CD14-positive monocyte (primary cell): ENCODE data around the gene PIP4K2C. TPM values are rescaled to one million over a fixed set of nuclear protein-coding genes. Genes with fewer than 3 reads are reported as not detected.

Experiments
- DNase-seq, 3 donors: peaks; one replicate each; pipeline ENCODE4 v3.0.0-alpha.2; 2011 to 2022
- H2AFZ ChIP-seq: 2 replicates; pipeline ENCODE4 v1.6.0; 2012; ENCODE audit warnings: mild to moderate bottlenecking, low read depth, low read length, inconsistent platforms; ENCODE audit not compliant: insufficient read depth, poor library complexity, severe bottlenecking
- H3K27ac ChIP-seq, 2 donors: 1 replicate in 1 of 2; 2 replicates in 1 of 2; pipeline ENCODE4 v1.5.1; 2012 to 2013; ENCODE audit warnings: low read length in 2 of 2, control low read depth in 1 of 2, inconsistent platforms in 1 of 2, low read depth in 1 of 2, mild to moderate bottlenecking in 1 of 2
- H3K27me3 ChIP-seq, 2 donors: one replicate each; pipeline versions ENCODE4 v1.6.0 to v1.6.1; 2011 to 2013; ENCODE audit warnings: low read length in 2 of 2; ENCODE audit not compliant: control insufficient read depth in 2 of 2, insufficient read depth in 2 of 2
- H3K36me3 ChIP-seq, 2 donors: replicated peaks in 1 of 2; 1 replicate in 1 of 2; 2 replicates in 1 of 2; pipeline versions ENCODE4 v1.5.1 to v1.6.1; 2012 to 2013; ENCODE audit warnings: low read length in 2 of 2, control low read depth in 1 of 2, inconsistent platforms in 1 of 2, mild to moderate bottlenecking in 1 of 2; ENCODE audit not compliant: insufficient read depth in 2 of 2, control insufficient read depth in 1 of 2
- H3K4me1 ChIP-seq, 2 donors: 1 replicate in 1 of 2; 2 replicates in 1 of 2; pipeline versions ENCODE4 v1.5.1 to v1.6.1; 2012 to 2013; ENCODE audit warnings: low read length in 2 of 2, control low read depth in 1 of 2, inconsistent platforms in 1 of 2, mild to moderate bottlenecking in 1 of 2, moderate library complexity in 1 of 2; ENCODE audit not compliant: insufficient read depth in 2 of 2, control insufficient read depth in 1 of 2
- H3K4me2 ChIP-seq: replicated peaks from 2 replicates; pipeline ENCODE3; 2012; ENCODE audit warnings: low read length, moderate library complexity, mild to moderate bottlenecking; ENCODE audit not compliant: poor library complexity, severe bottlenecking; ENCODE audit errors: extremely low read depth
- H3K4me3 ChIP-seq, 3 experiments: fragments of 200-600 bp in 1 of 3; sonication (generic) in 1 of 3; replicated peaks in 1 of 3; 1 replicate in 2 of 3; 2 replicates in 1 of 3; pipeline ENCODE4 v1.5.1; 2011 to 2013; ENCODE audit warnings: low read length in 3 of 3, mild to moderate bottlenecking in 3 of 3, control low read depth in 2 of 3, low read depth in 2 of 3, inconsistent platforms in 1 of 3, moderate library complexity in 1 of 3
- H3K79me2 ChIP-seq: 2 replicates; pipeline ENCODE4 v1.6.0; 2012; ENCODE audit warnings: mild to moderate bottlenecking, control low read depth, inconsistent platforms, low read length, moderate library complexity; ENCODE audit not compliant: insufficient read depth
- H3K9ac ChIP-seq: 2 replicates; pipeline ENCODE4 v1.6.0; 2017; ENCODE audit warnings: low read length, mild to moderate bottlenecking; ENCODE audit not compliant: insufficient read depth, poor library complexity, severe bottlenecking
- H3K9me3 ChIP-seq, 2 donors: replicated peaks in 1 of 2; 1 replicate in 1 of 2; 2 replicates in 1 of 2; pipeline versions ENCODE4 v1.5.1 to v1.6.1; 2012 to 2013; ENCODE audit warnings: low read length in 2 of 2, control low read depth in 1 of 2; ENCODE audit not compliant: control insufficient read depth in 1 of 2, insufficient read depth in 1 of 2
- H4K20me1 ChIP-seq: 2 replicates; pipeline ENCODE4 v1.6.0; 2012; ENCODE audit warnings: mild to moderate bottlenecking, low read length, control low read depth, moderate library complexity; ENCODE audit not compliant: insufficient read depth
- H3K27ac Mint-ChIP-seq, 7 donors: one replicate each; pipeline ENCODE4 v1.8.0; 2020; ENCODE audit warnings: mild to moderate bottlenecking in 7 of 7, mixed read lengths in 7 of 7, moderate library complexity in 6 of 7, inconsistent platforms in 2 of 7
- H3K27me3 Mint-ChIP-seq, 3 donors: one replicate each; pipeline ENCODE4 v1.8.0; 2021 to 2022; ENCODE audit warnings: low read depth in 3 of 3, mild to moderate bottlenecking in 3 of 3, mixed read lengths in 3 of 3, moderate library complexity in 3 of 3, inconsistent platforms in 1 of 3
- H3K36me3 Mint-ChIP-seq, 2 donors: one replicate each; pipeline ENCODE4 v1.8.0; 2020; ENCODE audit warnings: mixed read lengths in 2 of 2, inconsistent platforms in 1 of 2, mild to moderate bottlenecking in 1 of 2
- H3K4me1 Mint-ChIP-seq: one replicate; pipeline ENCODE4 v1.8.0; 2020; ENCODE audit warnings: mild to moderate bottlenecking, mixed read lengths
- H3K4me3 Mint-ChIP-seq, 2 donors: one replicate each; pipeline ENCODE4 v1.8.0; 2020; ENCODE audit warnings: mild to moderate bottlenecking in 2 of 2, mixed read lengths in 2 of 2, moderate library complexity in 1 of 2
- H3K9me3 Mint-ChIP-seq, 7 donors: one replicate each; pipeline ENCODE4 v1.8.0; 2020 to 2022; ENCODE audit warnings: mixed read lengths in 7 of 7, mild to moderate bottlenecking in 6 of 7, moderate library complexity in 6 of 7, inconsistent platforms in 2 of 7
- CTCF ChIP-seq: fragments of 200-600 bp; IDR thresholded peaks from one replicate; pipeline ENCODE4 v1.8.0; 2022; ENCODE audit warnings: antibody characterized with exemption, mild to moderate bottlenecking
- WGBS: methylation state at CpG from one replicate; pipeline ENCODE4 v1.1.5; 2013; ENCODE audit warnings: missing lambda C conversion rate; ENCODE audit not compliant: insufficient coverage; 5-methylcytosine and 5-hydroxymethylcytosine counted together
- intact Hi-C, 2 donors: fragments of 100-400 bp; cut with micrococcal nuclease; formaldehyde crosslinking; loops; one replicate each; pipeline versions ENCODE4 v1.15.0 to v1.15.1; 2023
- polyA plus RNA-seq, 3 donors: library from polyadenylated mRNA; depleted of rRNA in 1 of 3; unstranded in 2 of 3; stranded (reverse) in 1 of 3; fragments of 300-500 nt in 2 of 3; fragments of >200 nt in 1 of 3; fragmentation: Illumina TruSeq in 2 of 3; gene quantifications; 1 replicate in 2 of 3; 2 replicates in 1 of 3; pipeline ENCODE4 v1.2.3, GENCODE V29; 2012 to 2021

PIP4K2C gene
- polyA plus RNA-seq, 3 donors, result 12.3 to 18.6 (median 16.9) TPM

DNA sequence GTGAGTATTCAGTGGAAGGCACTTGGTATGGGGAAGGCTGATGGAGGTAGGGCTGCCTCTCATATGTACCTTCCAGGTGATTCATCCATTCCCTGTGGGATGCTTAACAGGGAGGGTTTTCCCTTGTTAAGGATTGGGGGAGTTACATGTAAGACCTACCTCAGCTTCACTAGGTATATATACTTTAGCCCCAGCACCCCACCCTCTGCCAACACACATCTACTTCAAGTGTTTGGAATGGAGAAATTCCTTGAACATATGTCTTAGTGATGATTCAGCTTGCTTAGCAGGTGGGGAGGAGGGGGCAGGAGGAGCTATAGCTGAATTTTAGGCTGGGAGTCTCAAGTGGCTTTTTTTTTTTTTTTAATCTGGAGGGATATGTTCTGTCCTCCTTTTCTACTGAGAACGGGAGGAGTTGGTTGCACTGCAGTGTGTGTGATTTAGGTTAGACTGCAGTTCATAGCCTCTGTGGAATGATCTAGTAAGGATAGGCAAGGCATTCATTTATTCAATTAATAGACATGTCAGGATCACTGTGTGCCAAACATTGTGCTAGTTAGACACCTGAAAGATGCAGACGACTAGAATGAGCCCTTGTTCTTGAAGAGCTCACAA is 1.7 kb downstream of the PIP4K2C start:
- peaks cover 25% of the 10 kb centered on the region for H3K4me1 Mint-ChIP-seq
- H2AFZ ChIP-seq, result no peak overlapping the region
- no peak overlapping the region for H3K27ac Mint-ChIP-seq
- H3K27me3 Mint-ChIP-seq, result peaks cover 2 to 9% (median 7%) of the 10 kb centered on the region in 3 donors
- 100% methylated on average over 1 of the region's 2 CpGs for WGBS
- peaks cover 0 to 4% of the 10 kb centered on the region in 2 donors for H3K27me3 ChIP-seq
- H3K4me2 ChIP-seq, result no peak overlapping the region
- intact Hi-C loops, result no loop called here
- H3K4me3 ChIP-seq, result no peak overlapping the region
- no peak overlapping the region for H3K4me3 Mint-ChIP-seq
- no peaks in the 10 kb centered on the region for H4K20me1 ChIP-seq
- H3K9ac ChIP-seq, result no peak overlapping the region
- peaks cover 16 to 21% of the 10 kb centered on the region in 2 donors for H3K4me1 ChIP-seq
- H3K9me3 Mint-ChIP-seq, result no peaks in the 10 kb centered on the region
- TF ChIP-seq CTCF, result no peak
- H3K36me3 Mint-ChIP-seq, result peaks cover 30 to 35% of the 10 kb centered on the region in 2 donors
- peaks cover 23 to 38% of the 10 kb centered on the region in 2 donors for H3K36me3 ChIP-seq
- DNase-seq, result no peak
- no peak overlapping the region for H3K27ac ChIP-seq
- H3K79me2 ChIP-seq, result peaks cover 4% of the 10 kb centered on the region
- H3K9me3 ChIP-seq, result no peaks in the 10 kb centered on the region

GRCh38 chr12:57593187-57593586 is 2.2 kb downstream of the PIP4K2C start:
- Mint-ChIP-seq H3K36me3 (peaks cover 33 to 40% of the 10 kb centered on the region in 2 donors), H3K4me1 (peaks cover 25% of the 10 kb centered on the region), H3K9me3 (no peaks in the 10 kb centered on the region), H3K27ac (no peak overlapping the region), H3K4me3 (no peak overlapping the region), H3K27me3 (peaks cover 2 to 9% (median 7%) of the 10 kb centered on the region in 3 donors)
- Histone ChIP-seq H2AFZ (no peak overlapping the region), H3K27me3 (no peaks in the 10 kb centered on the region), H3K36me3 (peaks cover 29 to 43% of the 10 kb centered on the region in 2 donors), H3K4me1 (peaks cover 16 to 21% of the 10 kb centered on the region in 2 donors), H4K20me1 (no peaks in the 10 kb centered on the region), H3K4me3 (no peak overlapping the region), H3K27ac (no peak overlapping the region), H3K9ac (no peak overlapping the region), H3K9me3 (no peaks in the 10 kb centered on the region), H3K79me2 (peaks cover 4% of the 10 kb centered on the region), H3K4me2 (no peak overlapping the region)
- DNase-seq, result no peak
- intact Hi-C loops, result no loop called here
- TF ChIP-seq CTCF, result no peak
- WGBS, result 80% methylated on average over 1 of the region's 4 CpGs
